Suppressor macrophage (primary cell): ENCODE results near the gene MYO3B.

Experiments
- DNase-seq, 4 experiments: peaks; one replicate each; pipeline ENCODE4 v3.0.0-alpha.2; 2020 to 2022

The MYO3B gene

GRCh38 chr2:170477630-170478029, 299.7 kb downstream of the MYO3B start:
- DNase-seq = peak in 3 of 4 experiments; percentile 3 to 26 (median 16)

DNA sequence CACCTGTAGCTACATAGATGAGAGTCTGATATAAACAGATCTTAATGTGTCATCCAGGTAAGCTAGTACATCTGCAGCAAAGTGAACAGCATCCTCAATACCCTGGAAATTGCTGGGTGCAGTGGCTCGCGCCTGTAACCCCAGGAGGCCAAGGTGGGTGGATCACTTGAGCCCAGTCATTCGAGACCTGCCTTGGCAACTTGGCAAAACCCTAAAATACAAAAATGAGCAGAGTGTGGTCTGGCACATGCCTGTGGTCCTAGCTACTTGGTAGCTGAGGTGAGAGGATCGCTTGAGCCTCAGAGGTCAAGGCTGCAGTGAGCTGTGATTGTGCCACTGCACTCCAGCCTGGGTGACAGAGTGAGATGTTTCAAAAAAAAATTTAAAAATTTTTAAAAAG, 303.3 kb downstream of the MYO3B start:
- no peak for DNase-seq

DNA sequence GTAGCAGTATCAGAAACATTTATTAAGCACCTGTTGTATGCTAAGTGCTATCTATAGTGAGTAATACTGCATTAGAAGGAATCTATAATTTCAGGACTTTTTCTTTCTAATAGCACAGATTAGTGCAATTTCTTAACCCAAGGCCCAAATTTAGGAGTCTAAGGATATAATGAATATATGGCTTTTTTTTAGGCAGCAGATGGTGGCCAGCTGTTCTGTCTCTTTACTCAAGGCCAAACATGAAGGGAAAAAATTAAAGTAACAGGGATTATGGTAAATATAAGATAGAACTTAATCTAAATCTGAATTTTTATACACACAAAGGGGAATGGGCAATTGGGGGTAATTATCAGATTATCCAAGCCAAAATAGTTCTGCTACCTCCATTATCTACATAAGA, 306.6 kb downstream of the MYO3B start:
- no peak for DNase-seq

DNA sequence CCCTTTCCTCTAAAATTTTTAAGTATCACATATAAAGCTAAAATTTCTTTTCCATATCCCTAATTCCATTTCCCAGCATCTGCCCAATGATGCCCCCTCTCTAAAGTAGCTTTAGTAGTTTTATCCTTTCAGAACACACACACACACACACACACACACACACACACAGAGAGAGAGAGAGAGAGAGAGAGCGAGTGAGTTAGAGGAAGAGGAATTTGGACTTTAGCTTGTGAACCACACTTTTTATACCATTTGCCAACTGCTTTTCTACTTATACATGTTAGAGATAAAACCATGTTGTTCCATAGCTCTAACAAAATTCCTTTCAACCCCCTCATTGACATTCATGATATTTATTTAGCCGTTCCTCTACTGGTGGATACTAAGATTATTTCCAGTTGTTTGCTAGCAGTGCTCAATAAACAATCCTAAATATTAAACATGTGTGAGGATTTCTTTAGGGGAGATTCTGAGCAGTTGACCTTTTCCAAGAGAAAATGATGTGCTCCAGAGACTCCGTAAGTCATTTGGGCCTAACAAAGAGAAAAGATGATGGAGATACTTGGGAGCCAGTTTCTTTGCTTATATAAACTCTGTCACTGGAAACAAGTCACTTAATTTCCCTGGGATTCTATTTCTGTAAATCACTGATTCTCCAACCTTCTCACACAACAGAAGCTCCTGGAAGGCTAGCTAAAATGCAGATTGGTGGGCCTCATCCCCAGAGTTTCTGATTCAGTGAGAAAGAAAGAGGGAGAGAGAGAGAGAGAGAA, 307.5 kb downstream of the MYO3B start:
- no peak for DNase-seq

GRCh38 chr2:170486730-170487129, 308.8 kb downstream of the MYO3B start:
- no peak for DNase-seq

GRCh38 chr2:170488807-170489206, 310.9 kb downstream of the MYO3B start:
- no peak for DNase-seq

DNA sequence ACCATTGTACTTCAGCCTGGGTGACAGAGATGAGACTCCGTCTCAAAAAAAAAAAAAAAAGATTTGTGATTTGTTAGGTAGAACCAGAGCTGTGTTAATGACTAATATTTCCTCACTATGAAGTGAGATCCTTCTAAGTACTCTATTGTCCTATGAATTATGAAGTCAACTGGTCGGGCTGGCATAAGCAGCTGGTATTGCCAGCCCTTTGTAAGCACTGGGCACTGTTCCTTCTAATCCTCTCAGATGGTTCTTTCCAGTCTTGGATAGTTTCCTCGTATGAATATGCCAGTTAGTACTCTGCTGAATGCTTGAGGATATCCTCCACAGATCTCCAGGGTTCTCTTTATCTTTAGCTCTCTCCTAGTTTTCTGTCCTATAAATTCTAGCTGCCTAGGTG, 314.1 kb downstream of the MYO3B start:
- DNase-seq = no peak

DNA sequence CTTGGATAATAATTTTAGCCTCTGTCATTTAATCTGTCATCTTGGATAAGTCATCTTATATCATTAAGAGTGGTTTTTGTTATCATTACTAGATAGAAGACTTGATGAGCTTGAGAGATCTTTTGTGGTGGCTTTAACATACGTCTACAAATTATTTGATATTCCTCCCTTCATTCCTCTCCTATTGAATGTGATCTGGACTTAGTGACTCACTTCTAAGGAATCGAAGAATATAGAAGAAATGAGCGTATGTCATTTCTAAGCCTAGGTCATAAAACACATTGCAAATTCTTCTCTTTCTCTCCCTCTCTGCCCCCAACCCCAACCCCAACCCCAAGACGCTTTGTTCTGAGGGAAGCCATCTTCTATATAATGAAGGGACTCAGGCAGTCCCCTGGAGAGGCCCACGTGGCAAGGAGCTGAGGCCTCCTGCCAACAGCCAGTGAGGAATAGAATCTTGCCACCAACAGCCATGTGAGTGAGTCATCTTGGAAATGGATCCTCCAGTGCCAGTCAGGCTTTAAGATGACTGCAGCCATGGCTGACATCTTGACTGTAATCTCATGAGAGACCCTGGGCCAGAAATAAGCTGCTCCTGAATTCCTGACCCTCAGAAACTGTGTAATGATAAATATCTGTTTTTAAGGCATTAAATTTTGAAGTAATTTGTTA, 315.6 kb downstream of the MYO3B start:
- DNase-seq = no peak

DNA sequence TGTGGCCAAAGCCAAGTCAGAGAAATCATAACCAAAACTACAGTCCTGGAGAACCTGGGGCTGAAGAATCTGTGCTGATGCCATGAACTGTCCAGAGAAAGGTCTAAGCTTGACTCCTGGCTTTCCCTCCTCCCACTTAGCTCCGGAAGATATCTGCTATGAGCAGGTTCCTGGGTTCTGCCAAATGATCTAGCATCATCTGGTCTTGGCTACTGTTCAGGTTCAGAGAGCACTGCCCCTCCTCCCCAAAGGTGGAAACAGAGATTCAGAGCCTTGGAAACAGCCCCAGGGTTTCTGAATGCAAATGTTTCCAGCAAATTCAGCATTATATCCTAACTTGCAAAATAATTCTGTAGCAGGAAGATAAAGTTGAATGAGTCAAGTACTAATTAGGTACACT, 317.9 kb downstream of the MYO3B start:
- DNase-seq = no peak

GRCh38 chr2:170498619-170499018, 320.7 kb downstream of the MYO3B start:
- no peak for DNase-seq

GRCh38 chr2:170500104-170500503, 322.2 kb downstream of the MYO3B start:
- DNase-seq = no peak

DNA sequence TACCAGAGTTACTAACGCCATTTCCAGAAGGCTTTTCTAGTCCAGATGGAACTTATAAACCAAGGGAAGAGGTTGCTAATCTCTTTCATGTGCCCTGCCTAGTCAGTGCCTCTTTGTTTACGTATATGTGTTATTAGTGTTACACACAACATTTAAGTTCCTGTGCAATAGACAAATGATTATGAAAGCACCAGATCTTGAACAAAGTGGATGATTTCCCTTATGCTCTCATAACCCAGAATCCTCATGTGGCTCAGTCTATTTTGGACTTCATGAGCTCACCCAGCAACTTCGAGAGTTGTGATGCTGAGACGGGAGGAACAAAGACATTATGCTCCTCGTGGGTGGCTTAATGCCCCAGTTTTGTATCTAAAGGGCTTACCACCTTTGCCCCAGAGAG, 322.8 kb downstream of the MYO3B start:
- peak in 3 of 4 experiments; percentile 16 to 54 (median 44) for DNase-seq

GRCh38 chr2:170501421-170502043, 323.6 kb downstream of the MYO3B start:
- no peak for DNase-seq

GRCh38 chr2:170502361-170503130, 324.6 kb downstream of the MYO3B start:
- DNase-seq = no peak

DNA sequence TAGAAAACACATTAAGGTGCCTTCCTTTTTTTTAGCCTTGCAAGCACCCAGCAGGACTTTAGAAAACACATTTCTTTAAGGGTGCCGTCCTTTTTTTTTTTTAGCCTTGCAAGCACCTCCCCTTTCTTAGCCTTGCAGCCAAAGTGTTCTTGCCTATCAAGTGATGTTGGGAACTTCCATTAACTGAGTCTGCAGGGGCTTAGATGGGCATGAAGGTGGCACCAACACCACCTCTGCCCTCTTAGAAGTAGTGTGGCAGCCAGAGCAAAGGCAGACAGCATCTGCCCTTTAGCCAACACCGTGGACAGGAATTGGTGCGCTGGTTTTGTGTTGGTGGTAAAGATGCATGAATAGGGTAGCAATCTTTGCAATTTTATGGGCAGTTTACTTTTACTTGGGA, 325.6 kb downstream of the MYO3B start:
- DNase-seq = no peak

DNA sequence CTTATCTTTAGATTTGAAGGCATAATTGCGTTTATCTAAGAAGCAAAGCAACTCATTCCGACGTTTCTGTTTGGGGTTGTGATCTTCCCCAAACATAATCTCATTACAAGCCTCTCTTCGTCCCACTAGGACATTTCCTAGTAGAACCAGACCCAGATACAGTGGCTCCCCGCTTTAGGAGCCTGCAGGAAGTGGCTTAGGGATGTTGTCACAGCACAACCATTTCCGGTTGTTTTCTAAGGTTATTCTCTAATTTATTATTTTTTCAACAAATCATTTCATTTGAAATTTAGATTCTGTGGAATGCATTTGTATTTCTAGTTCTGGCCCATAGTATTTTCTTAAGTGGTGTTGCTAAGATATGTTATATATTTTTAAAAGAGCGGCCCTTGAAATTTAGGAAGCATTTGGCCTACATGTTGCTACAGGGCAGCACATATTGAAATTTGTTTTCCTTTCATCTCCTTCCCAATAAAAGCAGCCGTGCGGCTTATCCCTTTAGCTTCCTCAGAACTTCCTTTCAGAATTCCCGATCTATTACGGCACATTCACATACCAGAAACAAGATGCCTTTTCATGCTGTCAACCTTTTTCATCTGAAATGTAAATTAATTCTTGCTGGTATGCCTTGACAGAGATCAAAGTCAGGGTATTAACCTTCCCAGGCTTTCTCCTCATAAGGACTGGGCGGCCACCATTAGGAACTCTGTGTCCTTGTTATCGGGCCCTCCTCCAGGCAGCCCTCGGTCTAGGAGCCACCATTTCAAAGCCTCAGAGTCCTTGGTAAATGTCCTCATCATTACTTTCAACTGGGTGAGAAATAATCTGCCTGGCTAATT, 326.2 kb downstream of the MYO3B start:
- DNase-seq = no peak

- DNase-seq = no peak
Measured at GRCh38 chr2:170504810-170505145, 326.8 kb downstream of the MYO3B start.

- DNase-seq = no peak
Measured at GRCh38 chr2:170505631-170506275, 327.8 kb downstream of the MYO3B start.

- no peak for DNase-seq
Measured at GRCh38 chr2:170509452-170510193, 331.7 kb downstream of the MYO3B start.

DNA sequence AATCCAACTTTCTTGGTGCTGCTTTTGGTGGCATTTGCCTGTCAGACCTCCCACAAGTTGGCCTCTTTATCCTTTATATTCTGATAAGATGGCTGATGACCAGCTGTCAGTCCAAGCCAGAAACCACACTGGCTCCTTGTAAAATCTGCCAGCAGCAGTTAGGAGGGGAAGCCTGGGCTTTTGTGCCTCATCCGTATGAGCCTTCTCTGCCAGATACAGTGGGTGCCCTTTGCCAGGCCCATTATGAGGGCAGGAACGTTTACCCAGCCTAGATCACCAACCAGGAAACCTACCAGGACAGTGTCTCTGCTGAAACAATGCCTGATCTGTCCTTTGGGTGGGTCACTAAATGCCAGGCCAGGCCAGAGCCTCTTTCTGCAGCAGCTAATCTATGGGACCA, 334.3 kb downstream of the MYO3B start:
- no peak for DNase-seq

GRCh38 chr2:170514140-170514539, 336.2 kb downstream of the MYO3B start:
- DNase-seq = no peak
